Measurements from ENCODE around the gene PTPN7.

- TF ChIP-seq CTCF (IDR thresholded peaks at IDR 0.05) (no peak), POLR2A (IDR thresholded peaks at IDR 0.05) (no peak)
These were observed 6.1 kb downstream of the PTPN7 start for GRCh38 chr1:202154148-202154765.
